WERI-Rb-1 (cell line): Measurements from ENCODE around the gene TARP.
"Not testable (repeated sequence)": the region's sequence is repeated elsewhere in the genome, so short reads cannot be mapped to it uniquely, and the experiment has no call there.

Experiments used
- DNase-seq: peaks from one replicate; pipeline ENCODE4 v3.0.0-alpha.2; 2020
- H3K27ac ChIP-seq: fragments of 250-450 bp; sonication (Bioruptor Pico); 2 replicates; pipeline ENCODE4 v1.5.1; 2020; ENCODE audit warnings: mild to moderate bottlenecking, moderate library complexity
- H3K27me3 ChIP-seq: fragments of 250-450 bp; sonication (Bioruptor Pico); 2 replicates; pipeline ENCODE4 v1.5.1; 2021; ENCODE audit warnings: mild to moderate bottlenecking, low read depth, moderate library complexity; ENCODE audit not compliant: insufficient read depth, severe bottlenecking
- H3K36me3 ChIP-seq: fragments of 250-450 bp; sonication (Bioruptor Pico); 2 replicates; pipeline ENCODE4 v1.5.1; 2020; ENCODE audit warnings: mild to moderate bottlenecking, moderate library complexity
- H3K4me3 ChIP-seq: 2 replicates; pipeline ENCODE4 v1.5.1; 2011; ENCODE audit warnings: low read depth, mild to moderate bottlenecking, control low read depth, low read length
- H3K9me3 ChIP-seq: fragments of 250-450 bp; sonication (Bioruptor Pico); 2 replicates; pipeline ENCODE4 v1.5.1; 2021; ENCODE audit warnings: mild to moderate bottlenecking, moderate library complexity; ENCODE audit not compliant: severe bottlenecking
- TF ChIP-seq, protein P1 (sequence below): IDR thresholded peaks from 2 replicates; pipeline ENCODE4 v1.5.1; 2011; ENCODE audit warnings: low read depth, mild to moderate bottlenecking, control low read depth, inconsistent platforms, low read length

Gene TARP

DNA sequence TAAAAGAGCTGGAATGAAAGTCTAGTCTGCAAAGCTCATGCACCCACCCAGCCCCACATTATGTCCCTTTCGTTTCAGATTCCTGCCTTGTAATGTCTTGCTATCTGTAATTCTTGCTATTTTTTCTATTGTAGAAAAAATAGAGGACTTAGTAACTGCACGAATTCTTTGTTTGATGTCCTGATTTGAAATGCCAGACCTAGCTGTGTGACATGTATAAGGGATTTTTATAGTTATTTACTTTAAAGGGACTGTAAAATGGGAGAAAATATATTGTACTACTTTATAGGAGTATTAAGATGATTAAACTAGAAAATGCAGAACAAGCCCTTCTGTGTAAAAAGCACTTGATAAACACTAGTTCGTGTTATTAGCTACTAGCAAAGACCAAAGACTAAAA lies 32.4 kb downstream of the TARP start:
- Histone ChIP-seq H3K27me3 (no peaks in the 10 kb centered on the region), H3K9me3 (no peaks in the 10 kb centered on the region), H3K36me3 (no peaks in the 10 kb centered on the region), H3K27ac (no peak overlapping the region), H3K4me3 (no peak overlapping the region)
- DNase-seq = no peak
- TF ChIP-seq, protein P1, sequence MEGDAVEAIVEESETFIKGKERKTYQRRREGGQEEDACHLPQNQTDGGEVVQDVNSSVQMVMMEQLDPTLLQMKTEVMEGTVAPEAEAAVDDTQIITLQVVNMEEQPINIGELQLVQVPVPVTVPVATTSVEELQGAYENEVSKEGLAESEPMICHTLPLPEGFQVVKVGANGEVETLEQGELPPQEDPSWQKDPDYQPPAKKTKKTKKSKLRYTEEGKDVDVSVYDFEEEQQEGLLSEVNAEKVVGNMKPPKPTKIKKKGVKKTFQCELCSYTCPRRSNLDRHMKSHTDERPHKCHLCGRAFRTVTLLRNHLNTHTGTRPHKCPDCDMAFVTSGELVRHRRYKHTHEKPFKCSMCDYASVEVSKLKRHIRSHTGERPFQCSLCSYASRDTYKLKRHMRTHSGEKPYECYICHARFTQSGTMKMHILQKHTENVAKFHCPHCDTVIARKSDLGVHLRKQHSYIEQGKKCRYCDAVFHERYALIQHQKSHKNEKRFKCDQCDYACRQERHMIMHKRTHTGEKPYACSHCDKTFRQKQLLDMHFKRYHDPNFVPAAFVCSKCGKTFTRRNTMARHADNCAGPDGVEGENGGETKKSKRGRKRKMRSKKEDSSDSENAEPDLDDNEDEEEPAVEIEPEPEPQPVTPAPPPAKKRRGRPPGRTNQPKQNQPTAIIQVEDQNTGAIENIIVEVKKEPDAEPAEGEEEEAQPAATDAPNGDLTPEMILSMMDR = no peak

DNA sequence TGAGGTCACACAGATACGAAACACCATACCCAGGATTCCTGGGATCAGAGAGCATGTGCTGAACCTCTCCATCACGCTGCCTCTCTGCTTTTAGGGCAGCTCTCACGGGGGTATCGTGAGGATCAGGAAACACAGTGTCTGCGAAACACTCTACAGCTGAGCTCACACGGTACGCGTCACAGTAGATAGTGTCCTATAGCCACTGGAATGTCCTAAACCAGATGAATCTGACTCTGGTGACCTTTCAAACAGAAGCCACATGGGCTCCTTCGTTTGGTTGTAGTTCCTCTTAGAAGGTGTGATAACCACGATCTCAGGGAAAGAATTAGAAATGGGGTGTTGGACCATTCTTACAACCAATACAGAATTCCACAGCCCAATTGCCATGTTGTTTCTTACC lies 34.3 kb downstream of the TARP start:
- not testable (repeated sequence) for H3K4me3 ChIP-seq, H3K27ac ChIP-seq, DNase-seq, H3K36me3 ChIP-seq, H3K9me3 ChIP-seq, H3K27me3 ChIP-seq

DNA sequence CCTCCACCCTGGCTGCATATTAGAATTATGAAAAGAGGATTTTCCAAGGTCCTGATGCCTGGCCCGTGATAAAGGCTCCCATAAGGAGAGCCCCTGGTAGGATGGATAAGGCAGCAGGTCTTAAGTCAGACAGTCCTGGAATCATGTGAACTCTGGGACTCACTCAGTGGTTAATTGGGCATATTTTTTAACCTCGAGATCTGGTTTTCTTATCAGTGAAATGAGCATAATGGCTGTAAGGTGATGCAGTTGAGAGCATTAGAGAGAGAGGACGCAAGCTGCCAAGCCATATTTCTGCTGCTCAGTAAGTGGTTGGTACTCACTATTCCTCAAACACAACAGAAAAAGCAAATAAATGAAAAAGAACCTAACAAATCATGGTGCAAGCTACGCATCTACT lies 37.8 kb downstream of the TARP start:
- Histone ChIP-seq H3K36me3 (no peaks in the 10 kb centered on the region), H3K27ac (no peak overlapping the region), H3K9me3 (no peaks in the 10 kb centered on the region), H3K4me3 (no peak overlapping the region), H3K27me3 (no peaks in the 10 kb centered on the region)
- TF ChIP-seq, protein P1 = no peak
- no peak for DNase-seq

DNA sequence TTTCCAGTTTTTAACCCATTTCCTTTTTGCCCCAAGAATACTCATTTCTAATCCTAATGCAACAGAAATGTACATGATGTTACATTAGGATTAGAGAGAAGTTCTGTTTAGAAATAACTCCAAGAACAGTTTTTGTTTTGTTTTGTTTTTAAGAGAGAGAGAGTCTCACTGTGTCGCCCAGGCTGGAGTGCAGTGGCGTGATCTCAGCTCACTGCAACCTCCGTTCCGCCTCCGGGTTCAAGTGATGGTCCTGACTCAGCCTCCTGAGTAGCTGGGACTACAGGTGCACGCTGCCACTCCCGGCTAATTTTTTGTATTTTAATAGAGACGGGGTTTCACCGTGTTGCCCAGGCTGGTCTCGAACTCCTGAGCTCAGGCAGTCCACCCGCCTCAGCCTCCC lies 38.7 kb downstream of the TARP start:
- H3K36me3 ChIP-seq, H3K27me3 ChIP-seq, H3K9me3 ChIP-seq, H3K27ac ChIP-seq, DNase-seq, H3K4me3 ChIP-seq: not testable (repeated sequence)

DNA sequence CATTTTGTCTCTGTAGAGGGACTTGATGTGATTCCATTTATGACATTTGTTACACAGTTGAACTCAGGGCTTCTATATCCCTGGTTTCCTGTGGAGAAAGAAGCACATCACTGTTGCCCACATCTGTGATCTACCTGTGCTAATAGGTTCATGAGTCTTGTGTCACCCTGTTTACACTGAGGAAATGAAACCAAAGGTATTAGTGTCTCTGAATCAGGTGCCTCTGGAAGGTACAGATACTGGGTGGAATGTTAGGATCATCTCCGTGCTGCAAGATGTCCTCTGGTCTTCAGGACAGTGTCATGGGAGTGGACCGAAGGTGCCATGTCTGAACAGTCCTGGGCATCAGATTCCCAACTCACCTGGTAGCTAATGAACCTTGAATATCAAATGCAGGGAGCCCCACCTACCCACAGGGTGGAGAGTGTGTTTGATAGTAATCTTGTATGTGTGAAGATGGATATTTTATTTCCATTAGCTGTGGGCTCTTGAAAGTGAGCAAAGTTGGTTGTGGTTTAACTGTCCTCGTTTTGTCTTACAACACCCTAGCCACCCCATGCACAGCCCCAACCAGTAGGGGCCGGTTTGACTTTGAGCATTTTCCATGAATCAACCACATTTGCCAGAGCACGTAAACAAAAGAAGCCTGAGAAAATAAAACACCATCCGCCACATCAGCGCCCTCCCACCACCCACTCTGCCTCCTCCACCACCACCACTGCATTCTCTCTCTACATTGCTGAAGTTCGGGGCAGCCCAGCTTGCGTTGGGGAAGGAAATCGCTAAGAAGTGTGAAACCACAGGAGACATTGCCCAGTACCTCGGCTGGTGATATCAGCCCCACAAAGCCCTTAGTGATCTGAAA lies 40.7 kb downstream of the TARP start:
- DNase-seq = no peak
- Histone ChIP-seq H3K4me3 (no peak overlapping the region), H3K36me3 (peaks cover 20% of the 10 kb centered on the region), H3K27ac (no peak overlapping the region), H3K9me3 (no peaks in the 10 kb centered on the region), H3K27me3 (no peaks in the 10 kb centered on the region)
- TF ChIP-seq, protein P1 = no peak

DNA sequence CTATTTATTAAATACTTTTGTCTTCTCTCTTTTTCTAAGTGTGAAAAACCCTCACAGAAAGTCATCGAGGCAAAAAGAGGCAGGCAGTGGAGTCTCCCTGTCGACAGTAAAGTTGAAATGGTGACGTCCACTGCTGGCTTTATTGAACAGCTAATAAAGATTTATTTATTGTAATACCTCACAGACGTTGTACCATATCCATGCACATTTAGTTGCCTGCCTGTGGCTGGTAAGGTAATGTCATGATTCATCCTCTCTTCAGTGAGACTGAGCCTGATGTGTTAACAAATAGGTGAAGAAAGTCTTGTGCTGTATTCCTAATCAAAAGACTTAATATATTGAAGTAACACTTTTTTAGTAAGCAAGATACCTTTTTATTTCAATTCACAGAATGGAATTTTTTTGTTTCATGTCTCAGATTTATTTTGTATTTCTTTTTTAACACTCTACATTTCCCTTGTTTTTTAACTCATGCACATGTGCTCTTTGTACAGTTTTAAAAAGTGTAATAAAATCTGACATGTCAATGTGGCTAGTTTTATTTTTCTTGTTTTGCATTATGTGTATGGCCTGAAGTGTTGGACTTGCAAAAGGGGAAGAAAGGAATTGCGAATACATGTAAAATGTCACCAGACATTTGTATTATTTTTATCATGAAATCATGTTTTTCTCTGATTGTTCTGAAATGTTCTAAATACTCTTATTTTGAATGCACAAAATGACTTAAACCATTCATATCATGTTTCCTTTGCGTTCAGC lies 43.4 kb downstream of the TARP start:
- peaks cover 20% of the 10 kb centered on the region for H3K36me3 ChIP-seq

More for the DNA sequence above, 43.4 kb downstream of the TARP start:
- no peaks in the 10 kb centered on the region for H3K27me3 ChIP-seq
- DNase-seq = no peak
- H3K9me3 ChIP-seq = no peaks in the 10 kb centered on the region
- H3K4me3 ChIP-seq = no peak overlapping the region
- TF ChIP-seq, protein P1 = no peak
- H3K27ac ChIP-seq = no peak overlapping the region
